ENCODE results near the gene EYS.

Gene EYS

GRCh38 chr6:64807785-64808184, 899.2 kb downstream of the EYS start:
- no peaks in the 10 kb centered on the region for H3F3A ChIP-seq (ENCODE audit: low read depth)
- H3K79me2 ChIP-seq (ENCODE audit: insufficient read depth, low read length), result no peaks in the 10 kb centered on the region
- no peaks in the 10 kb centered on the region for H3K27me3 ChIP-seq (ENCODE audit: insufficient read depth, low read length, poor library complexity, severe bottlenecking)
- no peaks in the 10 kb centered on the region for H3K9me3 ChIP-seq (ENCODE audit: insufficient read depth, low read depth, low read length)
- no peaks in the 10 kb centered on the region for H3K9me2 ChIP-seq (replicated peaks; ENCODE audit: low read depth, low read length)
- no peak overlapping the region for H3K4me2 ChIP-seq (ENCODE audit: low read depth, low read length, poor library complexity, severe bottlenecking)
- no peaks in the 10 kb centered on the region for H4K20me1 ChIP-seq (ENCODE audit: insufficient read depth, low read length, poor library complexity, severe bottlenecking)
- H3K36me3 ChIP-seq (ENCODE audit: insufficient read depth, low read length), result no peaks in the 10 kb centered on the region
- TF ChIP-seq EZH2phosphoT487 (IDR thresholded peaks at IDR 0.05; ENCODE audit: borderline replicate concordance), result no peak
- TF ChIP-seq, protein P1, sequence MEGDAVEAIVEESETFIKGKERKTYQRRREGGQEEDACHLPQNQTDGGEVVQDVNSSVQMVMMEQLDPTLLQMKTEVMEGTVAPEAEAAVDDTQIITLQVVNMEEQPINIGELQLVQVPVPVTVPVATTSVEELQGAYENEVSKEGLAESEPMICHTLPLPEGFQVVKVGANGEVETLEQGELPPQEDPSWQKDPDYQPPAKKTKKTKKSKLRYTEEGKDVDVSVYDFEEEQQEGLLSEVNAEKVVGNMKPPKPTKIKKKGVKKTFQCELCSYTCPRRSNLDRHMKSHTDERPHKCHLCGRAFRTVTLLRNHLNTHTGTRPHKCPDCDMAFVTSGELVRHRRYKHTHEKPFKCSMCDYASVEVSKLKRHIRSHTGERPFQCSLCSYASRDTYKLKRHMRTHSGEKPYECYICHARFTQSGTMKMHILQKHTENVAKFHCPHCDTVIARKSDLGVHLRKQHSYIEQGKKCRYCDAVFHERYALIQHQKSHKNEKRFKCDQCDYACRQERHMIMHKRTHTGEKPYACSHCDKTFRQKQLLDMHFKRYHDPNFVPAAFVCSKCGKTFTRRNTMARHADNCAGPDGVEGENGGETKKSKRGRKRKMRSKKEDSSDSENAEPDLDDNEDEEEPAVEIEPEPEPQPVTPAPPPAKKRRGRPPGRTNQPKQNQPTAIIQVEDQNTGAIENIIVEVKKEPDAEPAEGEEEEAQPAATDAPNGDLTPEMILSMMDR (conservative IDR thresholded peaks at IDR 0.05; ENCODE audit: low read length), result no peak
- H3K4me3 ChIP-seq (ENCODE audit: low read length, poor library complexity, severe bottlenecking), result no peak overlapping the region
- H3K4me1 ChIP-seq (ENCODE audit: insufficient read depth, low read length, poor library complexity, severe bottlenecking), result no peaks in the 10 kb centered on the region
- H3K9ac ChIP-seq (ENCODE audit: low read depth, low read length, poor library complexity, severe bottlenecking), result no peak overlapping the region
- H2AFZ ChIP-seq (ENCODE audit: low read length), result no peak overlapping the region

- Histone ChIP-seq H3K9ac (ENCODE audit: low read depth, low read length, poor library complexity, severe bottlenecking) (no peak overlapping the region), H2AFZ (ENCODE audit: low read length) (no peak overlapping the region), H3K27me3 (ENCODE audit: insufficient read depth, low read length, poor library complexity, severe bottlenecking) (no peaks in the 10 kb centered on the region), H3K36me3 (ENCODE audit: insufficient read depth, low read length) (no peaks in the 10 kb centered on the region), H3F3A (ENCODE audit: low read depth) (no peaks in the 10 kb centered on the region), H3K4me3 (ENCODE audit: low read length, poor library complexity, severe bottlenecking) (no peak overlapping the region), H3K9me2 (replicated peaks; ENCODE audit: low read depth, low read length) (no peaks in the 10 kb centered on the region), H3K4me1 (ENCODE audit: insufficient read depth, low read length, poor library complexity, severe bottlenecking) (no peaks in the 10 kb centered on the region), H4K20me1 (ENCODE audit: insufficient read depth, low read length, poor library complexity, severe bottlenecking) (no peaks in the 10 kb centered on the region), H3K4me2 (ENCODE audit: low read depth, low read length, poor library complexity, severe bottlenecking) (no peak overlapping the region), H3K9me3 (ENCODE audit: insufficient read depth, low read depth, low read length) (no peaks in the 10 kb centered on the region), H3K79me2 (ENCODE audit: insufficient read depth, low read length) (no peaks in the 10 kb centered on the region)
- no peak for TF ChIP-seq EZH2phosphoT487 (IDR thresholded peaks at IDR 0.05; ENCODE audit: borderline replicate concordance)
- TF ChIP-seq, protein P1 (conservative IDR thresholded peaks at IDR 0.05; ENCODE audit: low read length), result no peak
Observed at GRCh38 chr6:64803470-64804166, 903.4 kb downstream of the EYS start.

- H3K79me2 ChIP-seq (ENCODE audit: insufficient read depth, low read length), result no peaks in the 10 kb centered on the region
Observed at GRCh38 chr6:64792534-64792933, 914.5 kb downstream of the EYS start.

More at GRCh38 chr6:64792534-64792933, 914.5 kb downstream of the EYS start:
- H4K20me1 ChIP-seq (ENCODE audit: insufficient read depth, low read length, poor library complexity, severe bottlenecking), result no peaks in the 10 kb centered on the region
- no peaks in the 10 kb centered on the region for H3K9me2 ChIP-seq (replicated peaks; ENCODE audit: low read depth, low read length)
- H3K4me1 ChIP-seq (ENCODE audit: insufficient read depth, low read length, poor library complexity, severe bottlenecking), result no peaks in the 10 kb centered on the region
- H3K9me3 ChIP-seq (ENCODE audit: insufficient read depth, low read depth, low read length), result no peaks in the 10 kb centered on the region
- no peaks in the 10 kb centered on the region for H3K36me3 ChIP-seq (ENCODE audit: insufficient read depth, low read length)
- no peaks in the 10 kb centered on the region for H3K27me3 ChIP-seq (ENCODE audit: insufficient read depth, low read length, poor library complexity, severe bottlenecking)
- H3F3A ChIP-seq (ENCODE audit: low read depth), result no peaks in the 10 kb centered on the region
- H2AFZ ChIP-seq (ENCODE audit: low read length), result no peak overlapping the region
- H3K4me3 ChIP-seq (ENCODE audit: low read length, poor library complexity, severe bottlenecking), result no peak overlapping the region
- H3K9ac ChIP-seq (ENCODE audit: low read depth, low read length, poor library complexity, severe bottlenecking), result no peak overlapping the region
- no peak overlapping the region for H3K4me2 ChIP-seq (ENCODE audit: low read depth, low read length, poor library complexity, severe bottlenecking)
- TF ChIP-seq, protein P1 (conservative IDR thresholded peaks at IDR 0.05; ENCODE audit: low read length), result no peak
- TF ChIP-seq EZH2phosphoT487 (IDR thresholded peaks at IDR 0.05; ENCODE audit: borderline replicate concordance), result no peak

Data from Loucy (cell line).